Body of pancreas (tissue), 4 donors: ENCODE data around the gene USP7.

Experiments
- CTCF ChIP-seq, 7 experiments: fragments of 450-650 bp in 4 of 7; fragments of 200-600 bp in 3 of 7; sonication (generic) in 3 of 7; IDR thresholded peaks; one replicate each; pipeline ENCODE4 v1.5.1; 2016 to 2019; ENCODE audit warnings: antibody characterized with exemption in 7 of 7
- POLR2A ChIP-seq, 3 donors: fragments of 450-650 bp; IDR thresholded peaks; one replicate each; pipeline ENCODE4 v1.6.1; 2016; ENCODE audit warnings: antibody characterized with exemption in 3 of 3, mild to moderate bottlenecking in 2 of 3

DNA sequence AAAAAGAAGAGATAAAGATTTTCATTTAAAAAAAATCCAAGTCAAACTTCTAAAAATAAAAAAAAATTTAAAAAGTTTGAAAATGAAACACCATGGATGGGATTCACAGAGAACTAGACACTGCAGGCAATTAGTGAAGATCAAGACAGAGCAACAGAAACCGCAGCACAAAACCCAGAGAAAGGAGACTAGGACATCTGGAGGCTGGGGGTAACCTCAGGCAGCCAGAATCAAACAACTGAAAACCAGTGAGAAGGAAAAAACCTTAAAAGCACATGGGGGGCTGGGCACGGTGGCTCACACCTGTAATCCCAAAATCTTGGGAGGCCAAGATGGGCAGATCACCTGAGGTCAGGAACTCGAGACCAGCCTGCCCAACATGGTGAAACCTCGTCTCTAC is 50.9 kb downstream of the USP7 start:
- TF ChIP-seq CTCF (IDR thresholded peaks at IDR 0.05): no peak
- TF ChIP-seq POLR2A (IDR thresholded peaks at IDR 0.05): no peak
